Vein endothelial cell (primary cell): Measurements from ENCODE around the gene PIK3CG. TPM values are rescaled to one million over a fixed set of nuclear protein-coding genes. Genes with fewer than 3 reads are reported as not detected.

Experiments
- total RNA-seq: library from RNA; depleted of rRNA; stranded (reverse); fragments of >200 nt; gene quantifications from 2 replicates; pipeline ENCODE4 v1.2.3, GENCODE V29; 2012

PIK3CG gene
- total RNA-seq = 8.8 and 17.3 TPM in 2 replicates

DNA sequence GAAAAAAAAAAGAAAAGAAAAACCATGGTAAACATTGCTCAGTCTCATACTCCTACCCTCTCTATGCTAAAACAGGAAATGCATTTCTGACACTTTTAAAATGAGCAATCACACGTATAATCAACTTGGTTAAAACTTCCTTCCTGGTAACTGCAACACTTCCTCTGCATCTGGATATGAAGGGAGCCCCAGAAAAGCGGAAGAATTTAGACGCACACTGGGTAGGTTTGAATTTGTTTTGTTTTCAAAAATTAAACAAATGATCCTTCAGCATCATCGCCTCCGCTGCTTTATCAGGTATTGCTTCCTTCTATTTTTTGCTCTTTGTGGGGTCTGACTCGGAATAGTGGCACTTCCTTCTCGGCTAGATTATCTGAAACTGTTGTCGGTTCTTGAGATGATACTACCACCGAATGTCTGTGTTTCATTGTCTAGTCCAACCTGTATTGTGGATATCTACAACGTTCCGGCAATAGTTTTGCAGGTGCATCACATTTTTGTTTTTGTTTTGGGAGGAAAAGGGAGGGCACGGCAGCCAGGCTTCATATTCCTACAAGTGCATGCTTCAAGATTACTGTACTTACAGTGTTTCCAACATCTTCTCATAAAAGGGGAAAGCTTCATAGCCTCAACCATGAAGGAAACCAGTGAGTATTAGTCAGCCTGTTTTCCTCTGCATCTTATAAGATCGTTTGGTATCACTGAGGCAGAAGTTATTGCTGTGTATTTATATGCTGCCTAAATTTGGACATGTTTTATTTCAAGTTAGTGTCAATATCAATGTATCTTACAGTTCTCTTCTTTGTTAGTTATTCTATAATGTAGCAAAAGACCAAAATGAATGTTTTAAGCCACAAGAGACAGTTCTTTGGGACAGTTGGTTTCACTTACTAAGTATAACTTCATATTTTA is at the start of gene PIK3CG:
PIK3CG (plus strand) TSS at position 153 of the 912 bp plus-strand sequence. CDS start 2,280 bp downstream, outside the sequence.

Other genes starting within 250 kb of the PIK3CG start
- 44.7 and 62.7 TPM in 2 replicates for gene CCDC71L, start 204.1 kb upstream of the PIK3CG start, total RNA-seq
- 18.9 and 43.8 TPM in 2 replicates for gene PRKAR2B, start 179.4 kb downstream of the PIK3CG start, total RNA-seq